Stimulated activated CD4-positive, alpha-beta T cell treated with anti-CD3 and anti-CD28 coated beads, TNF-alpha, amount 100 ng/mL, for 4 hours (primary cell): ENCODE data around the gene WDR82.
"Not testable (repeated sequence)": the region's sequence is repeated elsewhere in the genome, so short reads cannot be mapped to it uniquely, and the experiment has no call there.

Experiments
- DNase-seq, 3 experiments: peaks; one replicate each; pipeline ENCODE4 v3.0.0-alpha.2; 2020; ENCODE audit warnings: low read depth in 3 of 3

The WDR82 gene

DNA sequence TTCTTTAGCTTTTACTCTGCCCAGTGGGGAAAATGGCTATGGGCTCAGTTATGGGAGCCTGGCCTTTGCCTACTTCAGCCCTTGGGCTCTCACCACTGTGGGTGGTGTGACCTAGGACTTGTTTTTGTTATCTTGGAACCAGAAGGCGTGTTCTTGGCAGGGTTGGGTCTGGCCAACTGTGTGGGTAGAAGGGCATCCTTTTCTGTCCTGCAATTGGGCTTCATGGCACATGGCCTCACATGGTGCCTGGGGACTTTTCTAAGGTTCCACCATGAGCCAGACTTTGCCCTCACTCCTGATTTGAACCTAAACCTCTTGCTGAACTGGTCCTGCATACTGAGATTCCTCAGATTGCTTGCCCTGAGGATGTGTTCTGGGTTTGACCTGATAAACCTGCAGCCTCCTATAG lies 10.9 kb upstream of the WDR82 start:
- DNase-seq: no peak

DNA sequence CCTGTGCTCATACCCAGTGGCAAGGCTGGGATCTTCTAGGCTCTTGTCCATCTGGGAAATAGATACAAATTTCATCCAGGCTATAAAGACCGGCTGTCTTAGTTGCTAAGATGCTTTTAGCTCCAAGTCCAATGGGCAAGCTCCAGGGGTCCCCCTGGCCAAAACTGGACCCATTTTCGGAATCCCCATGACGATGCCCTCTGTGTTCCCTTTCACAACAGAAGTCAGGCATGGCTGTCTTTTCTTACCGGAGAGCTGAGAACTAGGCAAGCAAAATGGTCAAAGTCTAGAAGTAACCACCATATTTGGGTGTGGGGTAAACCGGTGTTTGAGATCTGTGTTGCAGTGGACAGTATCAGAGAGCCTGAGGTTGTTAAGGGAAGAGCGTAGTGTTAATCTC lies 10.2 kb upstream of the WDR82 start:
- no peak for DNase-seq

- DNase-seq: no peak
These were observed 8.3 kb upstream of the WDR82 start for GRCh38 chr3:52286777-52287110.

DNA sequence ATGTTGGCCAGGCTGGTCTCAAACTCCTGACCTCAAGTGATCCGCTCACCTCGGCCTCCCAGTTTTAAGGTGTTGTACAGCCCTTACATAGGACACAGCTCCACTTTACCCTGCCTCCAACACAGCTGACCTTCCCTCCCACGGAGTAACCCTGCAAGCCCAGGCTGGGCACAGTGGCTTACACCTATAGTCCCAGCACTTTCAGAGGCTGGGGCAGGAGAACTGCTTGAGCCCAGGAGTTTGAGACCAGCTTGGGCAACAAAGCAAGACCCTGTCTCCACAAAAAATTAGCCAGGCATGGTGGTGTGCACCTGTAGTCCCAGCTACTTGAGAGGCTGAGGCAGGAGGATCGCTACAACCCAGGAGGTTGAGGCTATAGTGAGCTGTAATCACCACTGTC lies 5.6 kb upstream of the WDR82 start:
- DNase-seq: not testable (repeated sequence)

GRCh38 chr3:52283306-52283705 lies 4.9 kb upstream of the WDR82 start:
- DNase-seq: no peak

- peak in 1 of 3 experiments; percentile 29 for DNase-seq
These were observed 3.7 kb upstream of the WDR82 start for GRCh38 chr3:52281981-52282801.

GRCh38 chr3:52280050-52280461 lies 1.6 kb upstream of the WDR82 start:
- DNase-seq: no peak

DNA sequence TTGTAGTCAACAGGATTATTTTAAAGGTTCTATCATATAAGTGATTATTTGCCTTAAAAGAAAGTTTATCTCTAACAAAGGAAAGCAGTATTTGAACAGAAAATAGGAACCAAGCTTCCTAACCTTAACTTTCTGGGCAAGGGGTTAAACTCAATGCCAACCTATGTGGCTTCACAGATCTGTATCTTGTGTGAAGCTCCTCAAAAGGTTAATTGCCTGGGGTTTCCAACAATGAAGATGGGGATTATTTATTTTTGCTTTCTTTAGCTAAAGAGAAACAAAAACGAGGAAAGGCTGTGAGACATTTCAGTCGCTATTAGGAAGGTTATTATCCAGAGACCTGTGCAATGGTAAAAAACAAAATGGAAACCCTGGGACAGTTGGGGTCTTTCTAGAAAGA lies 1.1 kb upstream of the WDR82 start:
- DNase-seq: no peak

DNA sequence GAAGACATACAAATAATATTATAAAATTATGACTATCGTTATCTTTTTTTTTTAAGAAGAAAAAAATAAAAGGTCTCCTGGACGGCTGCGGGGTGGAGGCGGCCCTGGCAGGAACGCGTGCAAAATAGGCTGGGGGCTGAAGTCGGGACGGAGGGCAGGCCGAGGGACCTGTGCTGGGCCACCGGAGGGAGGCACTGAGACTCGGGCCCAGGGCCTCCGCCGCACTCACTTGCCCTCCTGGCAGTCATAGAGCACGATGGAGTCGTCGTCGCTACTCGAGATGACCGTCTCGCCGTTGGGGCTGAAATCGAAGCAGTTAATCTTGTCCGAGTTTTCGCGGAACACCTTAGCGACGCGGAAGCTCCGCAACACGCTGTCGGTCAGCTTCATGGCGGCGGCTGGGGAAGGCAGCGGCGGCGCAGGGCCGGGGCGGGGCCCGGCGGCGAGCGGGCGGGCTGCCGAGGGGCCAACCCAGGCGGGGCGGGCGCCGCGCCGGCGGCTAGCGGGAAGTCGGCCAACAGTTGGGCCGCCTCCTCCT lies 408 bp downstream of the WDR82 start:
- DNase-seq: peak in 2 of 3 experiments; percentile 40 to 67

- peak; percentile 47 to 55 (median 54) for DNase-seq
These were observed 1.1 kb downstream of the WDR82 start for GRCh38 chr3:52277071-52277964.

- not testable (repeated sequence) for DNase-seq
These were observed 3.7 kb downstream of the WDR82 start for GRCh38 chr3:52274781-52275180.

DNA sequence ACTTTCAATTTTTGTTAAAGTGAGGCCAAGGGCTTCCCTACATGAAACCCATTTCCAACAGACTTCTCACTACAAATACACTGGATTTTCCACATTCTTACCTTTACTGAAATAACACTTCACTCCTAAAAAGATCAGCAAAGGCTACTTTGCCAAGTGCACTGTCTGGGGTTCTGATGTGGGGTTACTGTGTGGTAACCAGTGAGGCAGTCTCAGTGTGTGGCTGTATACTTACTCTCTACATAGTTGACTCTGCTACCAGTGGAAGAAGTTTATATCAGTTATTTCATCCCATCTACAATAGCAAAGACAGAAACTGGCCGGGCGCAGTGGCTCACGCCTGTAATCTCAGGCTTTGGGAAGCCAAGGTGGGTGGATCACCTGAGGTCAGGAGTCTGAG lies 5.6 kb downstream of the WDR82 start:
- DNase-seq: no peak

GRCh38 chr3:52272172-52272571 lies 6.3 kb downstream of the WDR82 start:
- not testable (repeated sequence) for DNase-seq

DNA sequence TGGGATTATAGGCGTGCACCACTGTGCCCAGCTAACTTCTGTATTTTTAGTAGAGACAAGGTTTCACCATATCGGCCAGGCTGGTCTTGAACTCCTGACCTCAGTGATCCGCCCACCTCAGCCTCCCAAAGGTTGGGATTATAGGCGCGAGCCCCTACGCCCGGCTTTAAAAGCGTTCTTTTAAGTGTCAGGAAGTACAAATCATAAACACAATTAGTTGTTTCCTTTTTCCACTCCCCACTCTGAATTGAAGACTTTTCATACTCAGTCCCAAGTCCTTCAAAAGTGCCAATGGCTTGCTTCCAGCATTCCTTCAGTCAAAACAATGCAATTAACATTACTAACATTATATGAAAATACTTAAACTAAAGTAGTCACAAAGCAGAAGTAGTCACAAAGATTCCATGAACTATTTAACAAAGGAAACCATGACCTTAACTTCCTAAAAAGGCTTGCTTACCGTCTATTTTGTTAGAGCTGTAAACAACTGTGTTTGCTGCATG lies 8.1 kb downstream of the WDR82 start:
- DNase-seq: no peak

DNA sequence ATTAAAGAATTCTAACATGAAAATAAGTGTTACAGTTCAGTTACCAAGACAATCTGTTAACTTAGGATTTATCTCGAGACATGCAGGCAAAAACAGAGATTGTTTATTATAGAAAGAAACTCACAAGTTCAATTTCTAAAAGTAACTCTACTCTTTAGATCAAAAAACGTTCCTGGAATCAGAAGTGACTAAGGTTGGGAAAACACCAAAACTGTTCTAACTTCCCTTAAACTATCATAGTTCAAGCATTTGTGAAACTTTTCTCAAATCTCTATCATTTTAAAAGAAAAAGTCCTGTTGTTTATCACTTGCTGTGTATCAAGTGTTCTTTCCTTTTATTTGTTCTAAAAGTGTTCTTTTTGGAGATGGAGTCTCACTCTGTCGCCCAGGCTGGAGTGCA lies 8.7 kb downstream of the WDR82 start:
- no peak for DNase-seq

GRCh38 chr3:52268036-52268435 lies 10.4 kb downstream of the WDR82 start:
- DNase-seq: peak in 1 of 3 experiments; percentile 53

GRCh38 chr3:52265387-52265786 lies 13.1 kb downstream of the WDR82 start:
- DNase-seq: no peak

GRCh38 chr3:52262447-52262846 lies 16.0 kb downstream of the WDR82 start:
- no peak for DNase-seq

GRCh38 chr3:52259448-52259847 lies 19.0 kb downstream of the WDR82 start:
- DNase-seq: no peak

DNA sequence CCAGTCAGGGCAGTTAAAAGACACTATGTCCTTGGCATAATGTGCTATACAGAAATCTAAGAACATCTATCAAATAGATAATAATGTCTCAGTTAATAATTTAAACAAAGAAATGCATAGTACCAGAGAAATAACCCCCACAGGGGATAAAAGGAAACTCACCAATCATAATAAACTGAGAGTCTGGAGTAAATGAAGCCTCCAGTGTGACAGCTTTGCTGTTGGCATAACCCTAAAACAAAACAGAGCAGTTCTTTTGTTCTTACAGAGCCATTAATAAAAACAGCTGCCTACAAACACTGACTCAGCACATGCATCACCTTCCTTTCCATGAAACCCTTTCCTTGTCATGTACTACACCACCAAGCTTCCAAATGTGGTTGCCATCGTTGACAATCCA lies 19.4 kb downstream of the WDR82 start:
- no peak for DNase-seq

DNA sequence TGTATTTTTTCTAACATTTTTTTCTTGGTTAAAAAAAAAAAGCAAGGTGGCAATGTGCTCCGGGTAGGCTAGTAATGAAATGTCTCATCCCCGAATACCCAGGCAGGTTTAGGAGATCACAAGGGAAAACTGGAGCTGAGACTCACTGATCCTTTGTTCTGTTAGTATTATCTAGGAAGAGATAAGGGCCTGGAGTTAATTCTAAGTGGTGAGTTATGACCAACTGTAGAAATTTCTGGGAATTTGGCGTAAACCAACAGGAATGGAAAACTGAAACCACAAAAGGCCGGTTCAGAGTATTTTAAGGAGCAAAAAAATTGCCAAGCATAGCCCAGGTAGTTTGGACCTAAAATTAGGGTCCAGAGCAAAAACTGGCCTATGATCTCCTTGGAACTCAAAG lies 20.5 kb downstream of the WDR82 start:
- DNase-seq: no peak

DNA sequence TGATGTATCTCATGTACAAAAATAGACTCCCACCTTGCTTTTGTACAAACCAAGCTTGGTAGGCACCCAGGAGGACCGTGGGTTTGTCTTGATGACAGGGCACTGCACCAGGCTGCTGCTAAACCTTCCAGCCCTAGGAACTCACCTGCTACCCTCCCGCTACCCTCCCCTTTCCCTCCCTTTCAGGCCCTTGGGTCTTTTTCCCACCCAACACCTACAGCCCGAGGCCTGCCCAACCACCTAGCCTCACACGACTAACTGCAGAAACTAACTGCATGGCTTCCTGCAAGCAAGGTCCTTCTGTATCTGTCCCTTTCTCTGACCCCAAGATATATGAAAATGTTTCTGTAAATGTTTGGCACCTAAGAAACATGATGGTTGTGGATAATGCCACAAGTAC lies 21.8 kb downstream of the WDR82 start:
- no peak for DNase-seq
